Activated T-helper 9 cell treated with anti-CD3 and anti-CD28 coated beads, Interleukin-2, amount 50 U/mL, for 16 hours (primary cell): ENCODE measurements around the gene NEXMIF.
"Not testable (repeated sequence)": the region's sequence is repeated elsewhere in the genome, so short reads cannot be mapped to it uniquely, and the experiment has no call there.

Experiments used
- DNase-seq: peaks from one replicate; pipeline ENCODE4 v3.0.0-alpha.2; 2020; ENCODE audit warnings: low read depth

The NEXMIF gene

DNA sequence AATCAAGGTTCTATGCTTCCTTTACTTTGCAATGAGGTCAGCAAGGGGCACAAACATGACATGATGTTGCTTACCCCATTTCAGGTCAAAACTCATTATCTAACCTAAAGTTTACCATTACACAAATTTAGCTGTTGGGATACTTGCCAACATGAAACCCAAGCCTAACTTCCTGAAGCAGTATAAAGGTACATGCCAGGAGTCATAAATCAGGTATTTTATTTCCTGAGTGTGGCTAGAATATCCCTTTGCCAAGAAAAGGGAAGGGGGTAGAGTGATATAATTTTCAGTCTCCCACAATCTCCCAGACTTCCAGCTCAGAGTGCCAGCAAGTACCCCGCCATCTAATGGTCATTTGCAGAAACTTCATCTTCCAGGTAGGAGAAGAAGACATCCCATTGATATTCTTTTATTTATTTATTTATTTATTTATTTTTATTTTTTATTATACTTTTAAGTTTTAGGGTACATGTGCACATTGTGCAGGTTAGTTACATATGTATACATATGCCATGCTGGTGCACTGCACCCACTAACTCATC lies 136.6 kb downstream of the NEXMIF start:
- DNase-seq, result no peak

DNA sequence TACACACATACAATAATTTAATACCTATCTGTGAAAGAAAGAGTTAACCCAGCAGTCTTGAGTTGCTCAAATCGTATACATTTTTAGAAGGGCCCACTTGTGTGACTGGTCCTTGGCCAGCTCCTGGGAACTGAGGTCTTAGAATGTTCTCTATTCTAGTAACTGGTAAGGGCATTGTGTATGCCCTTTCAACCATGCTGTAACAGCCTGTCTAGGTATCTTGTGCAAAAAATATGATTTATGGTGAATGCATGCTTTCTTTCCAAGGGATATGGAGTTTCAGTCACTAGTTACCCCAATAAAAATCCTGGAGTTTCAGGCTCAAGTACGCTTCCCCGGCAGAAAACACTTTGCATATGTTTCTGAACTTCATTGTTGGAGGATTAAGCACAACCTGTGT lies 140.6 kb downstream of the NEXMIF start:
- DNase-seq, result no peak

DNA sequence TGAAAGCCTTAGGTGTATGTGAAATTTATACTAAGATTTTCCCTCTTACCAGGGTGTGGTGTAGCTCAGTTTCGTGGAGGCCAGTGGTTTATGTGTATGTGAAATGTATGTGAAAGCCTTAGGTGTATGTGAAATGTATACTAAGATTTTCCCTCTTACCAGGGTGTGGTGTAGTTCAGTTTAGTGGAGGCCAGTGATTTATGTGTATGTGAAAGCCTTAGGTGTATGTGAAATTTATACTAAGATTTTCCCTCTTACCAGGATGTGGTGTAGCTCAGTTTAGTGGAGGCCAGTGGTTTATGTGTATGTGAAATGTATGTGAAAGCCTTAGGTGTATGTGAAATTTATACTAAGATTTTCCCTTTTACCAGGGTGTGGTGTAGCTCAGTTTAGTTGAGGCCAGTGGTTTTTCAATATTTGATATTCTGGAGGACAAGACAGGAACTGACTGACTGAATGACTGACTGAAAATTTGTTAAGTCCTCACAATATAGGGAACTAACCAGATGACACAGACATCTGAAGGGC lies 143.7 kb downstream of the NEXMIF start:
- no peak for DNase-seq

DNA sequence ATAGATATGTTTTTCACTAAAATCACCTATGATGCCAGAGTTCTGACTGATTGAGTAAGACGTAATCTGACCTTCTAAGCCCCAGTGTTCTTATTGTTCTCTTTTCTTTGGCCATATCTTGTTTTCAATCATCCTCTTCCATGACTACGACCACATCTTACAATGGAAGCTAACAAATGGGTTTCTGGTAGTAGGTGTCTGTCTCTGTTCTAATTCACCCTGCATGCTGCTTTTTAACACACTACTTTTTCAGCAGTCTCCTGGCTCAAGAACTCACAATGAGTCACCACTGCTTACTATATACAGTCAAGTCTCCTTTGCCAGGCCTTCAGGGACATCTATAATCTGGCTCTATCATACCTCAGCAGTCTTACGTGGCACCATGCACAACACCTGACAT lies 146.1 kb downstream of the NEXMIF start:
- DNase-seq, result no peak

DNA sequence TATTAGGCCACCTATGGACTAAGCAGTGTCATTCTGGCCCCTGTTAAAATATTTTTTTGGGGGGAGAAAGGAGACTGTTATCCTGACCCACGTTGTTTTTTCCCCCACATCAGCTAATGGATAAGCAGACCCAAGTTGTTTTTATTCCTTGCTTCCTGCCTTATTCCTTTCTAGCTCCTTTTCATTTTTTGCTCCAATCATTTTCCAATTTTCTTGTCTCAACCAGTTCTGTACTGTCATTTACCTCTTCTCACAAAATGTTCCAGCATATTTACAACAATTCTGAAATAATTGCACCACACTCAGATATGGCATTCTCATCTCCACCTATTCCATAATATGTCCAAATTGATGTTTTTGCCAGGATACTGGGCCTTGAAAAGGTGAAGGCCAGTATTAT lies 150.3 kb downstream of the NEXMIF start:
- no peak for DNase-seq

DNA sequence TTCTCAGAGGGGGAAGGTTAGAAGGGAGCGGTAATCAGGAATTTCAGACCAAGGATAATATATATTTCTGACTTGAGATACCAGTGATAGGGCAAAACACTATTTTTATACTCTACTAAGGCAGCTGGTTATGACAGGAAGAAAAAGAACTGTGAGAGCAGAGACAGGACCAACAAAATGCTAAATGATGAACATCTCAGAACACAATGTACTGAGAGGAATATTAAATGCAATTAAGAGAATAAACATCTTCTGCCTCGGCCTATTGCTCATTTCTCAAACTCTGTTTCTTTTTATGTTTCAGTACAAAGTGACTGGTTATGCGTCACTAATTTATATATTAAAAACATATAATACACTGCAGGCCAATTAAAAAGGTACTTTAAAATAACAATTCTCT lies 188.8 kb downstream of the NEXMIF start:
- no peak for DNase-seq

DNA sequence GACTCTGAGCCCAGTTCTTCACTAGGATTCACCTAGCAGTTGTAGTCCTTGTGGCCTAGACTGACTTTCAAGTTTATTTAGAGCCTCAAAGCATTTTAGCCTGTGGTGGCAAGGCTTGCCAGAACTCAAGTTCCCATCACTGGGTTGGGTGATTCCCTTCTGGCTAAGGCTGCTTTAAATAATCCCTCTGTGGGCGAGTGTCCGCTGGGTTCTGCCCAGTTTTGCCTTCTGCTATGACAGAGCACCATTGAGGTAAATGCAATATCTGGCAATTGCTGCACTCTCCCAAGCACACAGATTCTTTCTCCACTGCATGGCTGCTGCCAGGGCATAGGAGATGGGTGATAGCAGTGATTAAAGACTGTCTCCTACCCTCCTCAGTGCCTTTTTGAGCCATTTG lies 220.0 kb downstream of the NEXMIF start:
- DNase-seq, result no peak

DNA sequence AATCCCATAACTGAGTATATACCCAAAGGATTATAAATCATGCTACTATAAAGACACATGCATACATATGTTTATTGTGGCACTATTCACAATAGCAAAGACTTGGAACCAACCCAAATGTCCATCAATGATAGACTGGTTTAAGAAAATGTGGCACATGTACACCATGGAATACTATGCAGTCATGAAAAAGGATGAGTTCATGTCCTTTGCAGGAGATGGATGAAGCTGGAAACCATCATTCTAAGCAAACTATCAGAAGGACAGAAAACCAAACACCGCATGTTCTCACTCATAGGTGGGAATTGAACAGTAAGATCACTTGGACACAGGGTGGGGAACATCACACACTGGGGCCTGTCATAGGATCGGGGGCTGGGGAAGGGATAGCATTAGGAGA lies 223.9 kb downstream of the NEXMIF start:
- DNase-seq, result not testable (repeated sequence)

DNA sequence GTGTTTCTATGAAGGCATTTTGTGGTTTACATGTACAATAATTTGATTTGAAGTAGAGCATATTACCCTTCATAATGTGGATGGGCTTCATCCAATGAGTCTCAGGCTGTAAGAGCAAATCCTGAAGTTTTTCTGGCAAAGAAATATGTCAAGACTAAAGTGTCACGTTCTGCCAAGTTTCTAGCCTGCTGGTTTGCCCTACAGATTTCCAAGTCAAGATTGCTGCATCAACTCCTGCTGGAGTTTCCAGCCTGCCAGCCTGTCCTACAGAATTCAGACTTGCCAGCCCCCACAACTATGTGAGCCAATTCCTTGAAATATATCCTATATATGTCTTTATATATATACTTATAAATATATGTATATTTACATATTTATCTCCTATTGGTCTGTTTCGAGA lies 240.8 kb downstream of the NEXMIF start:
- DNase-seq, result no peak
